ENCODE data around the gene TAB2. TPM values are rescaled to one million over a fixed set of nuclear protein-coding genes. Genes with fewer than 3 reads are reported as not detected.

TAB2 gene
- polyA plus RNA-seq (ENCODE audit: insufficient read length), result 54.6 TPM

- DNase-seq (ENCODE audit: low read depth), result no peak
Observed at GRCh38 chr6:149317644-149318571, at the start of gene TAB2. Gene TAB2, plus strand, starts transcription at chr6:149317712. Its CDS starts 52,286 bp downstream, at chr6:149369998.

GRCh38 chr6:149268146-149268545, 49.4 kb upstream of the TAB2 start:
- DNase-seq (ENCODE audit: low read depth), result no peak

- DNase-seq (ENCODE audit: low read depth), result no peak
Observed at GRCh38 chr6:149268768-149269167, 48.7 kb upstream of the TAB2 start.

- DNase-seq (ENCODE audit: low read depth), result no peak
Observed at GRCh38 chr6:149270616-149271015, 46.9 kb upstream of the TAB2 start.

GRCh38 chr6:149271348-149272340, 45.9 kb upstream of the TAB2 start:
- no peak for DNase-seq (ENCODE audit: low read depth)

GRCh38 chr6:149273318-149273717, 44.2 kb upstream of the TAB2 start:
- no peak for DNase-seq (ENCODE audit: low read depth)

- no peak for DNase-seq (ENCODE audit: low read depth)
Observed at GRCh38 chr6:149275621-149276020, 41.9 kb upstream of the TAB2 start.

- no peak for DNase-seq (ENCODE audit: low read depth)
Observed at GRCh38 chr6:149277621-149278020, 39.9 kb upstream of the TAB2 start.

- no peak for DNase-seq (ENCODE audit: low read depth)
Observed at GRCh38 chr6:149278997-149279396, 38.5 kb upstream of the TAB2 start.

- DNase-seq (ENCODE audit: low read depth), result no peak
Observed at GRCh38 chr6:149284904-149285303, 32.6 kb upstream of the TAB2 start.

- DNase-seq (ENCODE audit: low read depth), result no peak
Observed at GRCh38 chr6:149285626-149286025, 31.9 kb upstream of the TAB2 start.

GRCh38 chr6:149286905-149287304, 30.6 kb upstream of the TAB2 start:
- DNase-seq (ENCODE audit: low read depth), result no peak

GRCh38 chr6:149289192-149289781, 28.2 kb upstream of the TAB2 start:
- DNase-seq (ENCODE audit: low read depth), result no peak

- DNase-seq (ENCODE audit: low read depth), result no peak
Observed at GRCh38 chr6:149289966-149290365, 27.5 kb upstream of the TAB2 start.

- no peak for DNase-seq (ENCODE audit: low read depth)
Observed at GRCh38 chr6:149293244-149293643, 24.3 kb upstream of the TAB2 start.

GRCh38 chr6:149300563-149300962, 16.9 kb upstream of the TAB2 start:
- no peak for DNase-seq (ENCODE audit: low read depth)

- DNase-seq (ENCODE audit: low read depth), result no peak
Observed at GRCh38 chr6:149302723-149303122, 14.8 kb upstream of the TAB2 start.

- no peak for DNase-seq (ENCODE audit: low read depth)
Observed at GRCh38 chr6:149303468-149303867, 14.0 kb upstream of the TAB2 start.

GRCh38 chr6:149305372-149305771, 12.1 kb upstream of the TAB2 start:
- no peak for DNase-seq (ENCODE audit: low read depth)

- no peak for DNase-seq (ENCODE audit: low read depth)
Observed at GRCh38 chr6:149306967-149307366, 10.5 kb upstream of the TAB2 start.

GRCh38 chr6:149311293-149311692, 6.2 kb upstream of the TAB2 start:
- DNase-seq (ENCODE audit: low read depth), result no peak

- DNase-seq (ENCODE audit: low read depth), result no peak
Observed at GRCh38 chr6:149311766-149312165, 5.7 kb upstream of the TAB2 start.

All from forelimb muscle (tissue), 1 donor.